IMR-90 (cell line): ENCODE data around the gene PLA2G12A.

Experiments used
- CEBPB ChIP-seq: IDR thresholded peaks from 2 replicates; pipeline ENCODE4 v1.6.1; 2012; ENCODE audit warnings: low read depth, low read length, improper control_type of control experiment
- MAZ ChIP-seq: IDR thresholded peaks from 2 replicates; pipeline ENCODE4 v1.6.1; 2012; ENCODE audit warnings: low read depth, mild to moderate bottlenecking, low read length, improper control_type of control experiment, moderate library complexity, borderline replicate concordance
- POLR2A ChIP-seq: IDR thresholded peaks from 2 replicates; pipeline ENCODE4 v1.6.1; 2012; ENCODE audit warnings: mild to moderate bottlenecking, low read depth, low read length
- RAD21 ChIP-seq: IDR thresholded peaks from 2 replicates; pipeline ENCODE4 v1.6.1; 2012; ENCODE audit warnings: low read length, improper control_type of control experiment
- RCOR1 ChIP-seq: IDR thresholded peaks from 2 replicates; pipeline ENCODE4 v1.6.1; 2012; ENCODE audit warnings: mild to moderate bottlenecking, low read length, improper control_type of control experiment; ENCODE audit not compliant: insufficient replicate concordance
- SMC3 ChIP-seq: fragments of 150-350 bp; IDR thresholded peaks from 2 replicates; pipeline ENCODE4 v1.6.1; 2016; ENCODE audit warnings: low read depth, mild to moderate bottlenecking, antibody characterized with exemption, low read length, moderate library complexity
- TF ChIP-seq, protein P1 (sequence below): fragments of 150-350 bp; IDR thresholded peaks from 2 replicates; pipeline ENCODE4 v1.6.1; 2017; ENCODE audit warnings: mild to moderate bottlenecking, antibody characterized with exemption, low read length, low read depth
- TF ChIP-seq, protein P2 (sequence below): conservative IDR thresholded peaks from 2 replicates; pipeline ENCODE4 v1.5.1; 2012; ENCODE audit warnings: mild to moderate bottlenecking, low read depth, low read length, improper control_type of control experiment

DNA sequence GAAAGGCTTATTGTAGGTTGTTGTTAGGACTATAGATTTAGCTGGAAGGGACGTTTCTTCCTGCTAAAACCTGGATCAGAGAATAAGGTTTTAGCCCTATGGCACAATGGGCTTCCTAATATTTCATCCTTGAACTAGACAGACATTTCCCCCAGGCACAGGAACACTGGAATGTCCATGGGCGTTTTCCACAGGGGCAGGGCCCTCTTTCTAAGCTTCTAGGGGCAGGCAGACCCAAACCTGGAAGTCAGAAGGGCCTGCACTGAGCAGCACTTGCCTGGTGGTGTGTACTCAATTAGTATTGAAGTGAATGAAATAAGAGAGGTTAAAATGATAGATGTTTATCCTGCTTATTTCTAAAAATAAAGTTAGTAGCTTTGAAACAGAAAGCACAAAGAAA lies 67.8 kb downstream of the PLA2G12A start:
- no peak for TF ChIP-seq MAZ
- TF ChIP-seq, protein P1, sequence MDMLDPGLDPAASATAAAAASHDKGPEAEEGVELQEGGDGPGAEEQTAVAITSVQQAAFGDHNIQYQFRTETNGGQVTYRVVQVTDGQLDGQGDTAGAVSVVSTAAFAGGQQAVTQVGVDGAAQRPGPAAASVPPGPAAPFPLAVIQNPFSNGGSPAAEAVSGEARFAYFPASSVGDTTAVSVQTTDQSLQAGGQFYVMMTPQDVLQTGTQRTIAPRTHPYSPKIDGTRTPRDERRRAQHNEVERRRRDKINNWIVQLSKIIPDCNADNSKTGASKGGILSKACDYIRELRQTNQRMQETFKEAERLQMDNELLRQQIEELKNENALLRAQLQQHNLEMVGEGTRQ: no peak
- TF ChIP-seq, protein P2, sequence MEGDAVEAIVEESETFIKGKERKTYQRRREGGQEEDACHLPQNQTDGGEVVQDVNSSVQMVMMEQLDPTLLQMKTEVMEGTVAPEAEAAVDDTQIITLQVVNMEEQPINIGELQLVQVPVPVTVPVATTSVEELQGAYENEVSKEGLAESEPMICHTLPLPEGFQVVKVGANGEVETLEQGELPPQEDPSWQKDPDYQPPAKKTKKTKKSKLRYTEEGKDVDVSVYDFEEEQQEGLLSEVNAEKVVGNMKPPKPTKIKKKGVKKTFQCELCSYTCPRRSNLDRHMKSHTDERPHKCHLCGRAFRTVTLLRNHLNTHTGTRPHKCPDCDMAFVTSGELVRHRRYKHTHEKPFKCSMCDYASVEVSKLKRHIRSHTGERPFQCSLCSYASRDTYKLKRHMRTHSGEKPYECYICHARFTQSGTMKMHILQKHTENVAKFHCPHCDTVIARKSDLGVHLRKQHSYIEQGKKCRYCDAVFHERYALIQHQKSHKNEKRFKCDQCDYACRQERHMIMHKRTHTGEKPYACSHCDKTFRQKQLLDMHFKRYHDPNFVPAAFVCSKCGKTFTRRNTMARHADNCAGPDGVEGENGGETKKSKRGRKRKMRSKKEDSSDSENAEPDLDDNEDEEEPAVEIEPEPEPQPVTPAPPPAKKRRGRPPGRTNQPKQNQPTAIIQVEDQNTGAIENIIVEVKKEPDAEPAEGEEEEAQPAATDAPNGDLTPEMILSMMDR: no peak
- TF ChIP-seq SMC3: no peak
- TF ChIP-seq RAD21: no peak
- no peak for TF ChIP-seq CEBPB
- TF ChIP-seq POLR2A: no peak
- no peak for TF ChIP-seq RCOR1
